ENCODE data around the gene RPS21. TPM values are rescaled to one million over a fixed set of nuclear protein-coding genes. Genes with fewer than 3 reads are reported as not detected.

The RPS21 gene
- total RNA-seq, 1 experiment from 2014 or later, result 1,761 TPM

DNA sequence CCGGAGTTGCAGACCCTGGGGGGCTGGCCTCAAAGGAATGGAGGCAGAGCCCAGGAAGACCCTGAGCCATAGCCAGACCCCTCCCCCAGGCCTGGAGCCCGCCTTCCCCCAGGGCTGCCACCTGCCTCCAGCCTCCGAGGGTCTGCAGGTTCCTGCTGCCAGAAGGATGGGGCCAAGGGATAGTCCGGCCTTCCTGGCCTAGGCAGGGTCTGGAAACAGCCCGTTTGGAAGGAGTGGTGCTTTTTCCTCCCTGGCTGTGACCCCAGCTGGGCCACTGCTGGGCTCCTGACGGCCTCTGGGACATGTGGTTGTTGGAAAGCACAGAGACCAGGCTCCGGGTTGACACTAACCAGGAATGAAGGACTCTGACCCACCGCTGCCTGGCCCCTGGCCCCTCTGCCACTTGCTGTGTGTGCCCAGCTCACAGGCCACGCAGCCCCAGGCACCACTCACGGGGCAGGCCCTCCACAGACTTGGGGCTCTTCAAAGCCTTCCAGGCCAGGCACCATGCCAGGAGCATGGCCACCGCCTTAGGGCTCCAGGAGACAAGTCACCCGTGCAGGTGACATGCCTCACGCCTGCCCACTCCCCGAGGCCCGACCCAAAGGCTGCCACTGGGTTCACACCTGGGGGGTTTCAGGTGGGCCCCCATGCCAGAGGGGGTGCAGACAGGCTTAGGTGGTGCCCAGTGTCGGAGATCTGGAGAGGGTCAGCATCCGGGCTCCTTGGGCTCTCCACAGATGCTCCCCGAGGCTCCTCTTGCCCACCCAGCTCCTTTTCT is 15.9 kb upstream of the RPS21 start:
- Histone ChIP-seq H3K27me3 (ENCODE audit: control insufficient read depth, insufficient read depth, low read length) (no peaks in the 10 kb centered on the region), H3K9me3 (ENCODE audit: control insufficient read depth, insufficient read depth, low read depth, low read length) (no peaks in the 10 kb centered on the region), H3K36me3 (ENCODE audit: control insufficient read depth, insufficient read depth, low read length) (no peaks in the 10 kb centered on the region; the same call in 1 of the 2 replicates), H3K4me3 (ENCODE audit: low read depth in 2 of 2, low read length in 2 of 2) (no peak overlapping the region), H3K27ac (ENCODE audit: low read length) (peak overlapping the region; percentile 94), H3K4me1 (ENCODE audit: control insufficient read depth, insufficient read depth, low read length) (peaks cover 70% of the 10 kb centered on the region)
- DNase-seq (ENCODE audit: low read depth, low spot score), result no peak
- in situ Hi-C loops (cut with HindIII; ENCODE audit: low pct_unique_long_range_greater_than_20kb, low sequenced_read_pairs), result no loop called here
- intact Hi-C loops (cut with micrococcal nuclease; ENCODE audit: unreplicated experiment), result no loop called here
- TF ChIP-seq POLR2AphosphoS5 (IDR thresholded peaks at IDR 0.05; ENCODE audit: low read depth, low read length) (no peak), TCF7L2 (IDR thresholded peaks at IDR 0.05; ENCODE audit: low read depth, low read length) (peak; percentile 61)
- ChIA-PET POLR2A (interaction anchor here (0.6 kb wide), 1 partner anchor 425 kb away, joined by 3 read pairs; the partner anchor contains the start of gene MRGBP), CTCF (interaction anchor here (0.9 to 1.2 kb wide), 2 partner anchors 11 to 69 kb away, joined by 3 to 4 read pairs; no protein-coding TSS in a partner anchor)
- no peak for ATAC-seq
- BruUV-seq (replicated peaks), result no TSS peak

DNA sequence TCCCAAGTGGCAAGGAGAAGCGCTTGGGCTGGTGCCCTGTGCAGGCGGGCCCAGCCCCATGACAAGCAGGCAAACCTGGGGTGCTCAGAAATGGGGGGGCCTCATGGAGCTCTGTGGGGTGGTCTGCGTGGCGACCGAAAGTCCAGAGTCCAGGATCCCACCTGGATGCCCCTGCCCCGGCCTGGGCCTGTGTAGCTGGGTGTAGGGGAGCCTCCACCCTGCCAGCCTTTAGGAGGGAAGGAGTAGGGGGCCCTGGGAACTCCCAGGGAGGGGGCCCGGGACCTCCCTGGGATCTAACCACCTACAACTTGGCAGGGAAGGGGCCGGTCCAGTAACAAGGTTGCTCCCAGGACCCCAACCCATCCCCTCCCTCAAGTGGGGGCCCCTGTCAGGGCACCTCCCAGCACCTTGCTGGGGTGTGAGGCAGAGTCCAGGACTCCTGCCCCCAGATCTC is 15.3 kb upstream of the RPS21 start:
- no peak for DNase-seq (ENCODE audit: low read depth, low spot score)
- peak overlapping the region; percentile 94 for H3K27ac ChIP-seq (ENCODE audit: low read length)
- ChIA-PET POLR2A (interaction anchor here (0.6 kb wide), 2 partner anchors 72 to 424 kb away, joined by 3 to 12 read pairs; partner anchors contain the start of gene MRGBP), CTCF (interaction anchor here (0.6 to 1.2 kb wide), 2 partner anchors 11 to 24 kb away, joined by 3 to 4 read pairs; no protein-coding TSS in a partner anchor)
- no peaks in the 10 kb centered on the region for H3K9me3 ChIP-seq (ENCODE audit: control insufficient read depth, insufficient read depth, low read depth, low read length)
- intact Hi-C loops (cut with micrococcal nuclease; ENCODE audit: unreplicated experiment) (no loop called here), in situ Hi-C loops (cut with HindIII; ENCODE audit: low pct_unique_long_range_greater_than_20kb, low sequenced_read_pairs) (no loop called here)
- TF ChIP-seq SIN3A (IDR thresholded peaks at IDR 0.05; ENCODE audit: borderline replicate concordance, insufficient read depth, low read depth, low read length), result no peak
- TF ChIP-seq, protein P1, sequence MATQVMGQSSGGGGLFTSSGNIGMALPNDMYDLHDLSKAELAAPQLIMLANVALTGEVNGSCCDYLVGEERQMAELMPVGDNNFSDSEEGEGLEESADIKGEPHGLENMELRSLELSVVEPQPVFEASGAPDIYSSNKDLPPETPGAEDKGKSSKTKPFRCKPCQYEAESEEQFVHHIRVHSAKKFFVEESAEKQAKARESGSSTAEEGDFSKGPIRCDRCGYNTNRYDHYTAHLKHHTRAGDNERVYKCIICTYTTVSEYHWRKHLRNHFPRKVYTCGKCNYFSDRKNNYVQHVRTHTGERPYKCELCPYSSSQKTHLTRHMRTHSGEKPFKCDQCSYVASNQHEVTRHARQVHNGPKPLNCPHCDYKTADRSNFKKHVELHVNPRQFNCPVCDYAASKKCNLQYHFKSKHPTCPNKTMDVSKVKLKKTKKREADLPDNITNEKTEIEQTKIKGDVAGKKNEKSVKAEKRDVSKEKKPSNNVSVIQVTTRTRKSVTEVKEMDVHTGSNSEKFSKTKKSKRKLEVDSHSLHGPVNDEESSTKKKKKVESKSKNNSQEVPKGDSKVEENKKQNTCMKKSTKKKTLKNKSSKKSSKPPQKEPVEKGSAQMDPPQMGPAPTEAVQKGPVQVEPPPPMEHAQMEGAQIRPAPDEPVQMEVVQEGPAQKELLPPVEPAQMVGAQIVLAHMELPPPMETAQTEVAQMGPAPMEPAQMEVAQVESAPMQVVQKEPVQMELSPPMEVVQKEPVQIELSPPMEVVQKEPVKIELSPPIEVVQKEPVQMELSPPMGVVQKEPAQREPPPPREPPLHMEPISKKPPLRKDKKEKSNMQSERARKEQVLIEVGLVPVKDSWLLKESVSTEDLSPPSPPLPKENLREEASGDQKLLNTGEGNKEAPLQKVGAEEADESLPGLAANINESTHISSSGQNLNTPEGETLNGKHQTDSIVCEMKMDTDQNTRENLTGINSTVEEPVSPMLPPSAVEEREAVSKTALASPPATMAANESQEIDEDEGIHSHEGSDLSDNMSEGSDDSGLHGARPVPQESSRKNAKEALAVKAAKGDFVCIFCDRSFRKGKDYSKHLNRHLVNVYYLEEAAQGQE (IDR thresholded peaks at IDR 0.05; ENCODE audit: insufficient read depth in 1 of 2, low read depth in 2 of 2, low read length in 1 of 2), result no peak
- H3K4me1 ChIP-seq (ENCODE audit: control insufficient read depth, insufficient read depth, low read length), result peaks cover 76% of the 10 kb centered on the region
- no peak for ATAC-seq
- no peaks in the 10 kb centered on the region for H3K27me3 ChIP-seq (ENCODE audit: control insufficient read depth, insufficient read depth, low read length)
- BruUV-seq (replicated peaks), result no TSS peak
- H3K4me3 ChIP-seq (ENCODE audit: low read depth in 2 of 2, low read length in 2 of 2), result no peak overlapping the region
- no peaks in the 10 kb centered on the region; the same call in 1 of the 2 replicates for H3K36me3 ChIP-seq (ENCODE audit: control insufficient read depth, insufficient read depth, low read length)

GRCh38 chr20:62372042-62372993 is 14.6 kb upstream of the RPS21 start:
- BruUV-seq (replicated peaks), result no TSS peak
- Histone ChIP-seq H3K27ac (ENCODE audit: low read length) (peak overlapping the region; percentile 58; the same call in 1 of the 2 replicates), H3K27me3 (ENCODE audit: control insufficient read depth, insufficient read depth, low read length) (no peaks in the 10 kb centered on the region), H3K4me3 (ENCODE audit: low read depth in 2 of 2, low read length in 2 of 2) (no peak overlapping the region), H3K9me3 (ENCODE audit: control insufficient read depth, insufficient read depth, low read depth, low read length) (no peaks in the 10 kb centered on the region), H3K36me3 (ENCODE audit: control insufficient read depth, insufficient read depth, low read length) (no peaks in the 10 kb centered on the region), H3K4me1 (ENCODE audit: control insufficient read depth, insufficient read depth, low read length) (peaks cover 84% of the 10 kb centered on the region)
- in situ Hi-C loops (cut with HindIII; ENCODE audit: low pct_unique_long_range_greater_than_20kb, low sequenced_read_pairs), result no loop called here
- intact Hi-C loops (cut with micrococcal nuclease; ENCODE audit: unreplicated experiment), result no loop called here
- POLR2A ChIA-PET, result interaction anchor here (0.6 to 0.9 kb wide), 2 partner anchors 73 to 409 kb away, joined by 3 to 12 read pairs; no protein-coding TSS in a partner anchor
- CTCF ChIA-PET, result interaction anchor here (0.6 to 1.2 kb wide), 2 partner anchors 10 to 23 kb away, joined by 3 to 4 read pairs; no protein-coding TSS in a partner anchor
- DNase-seq (ENCODE audit: low read depth, low spot score), result no peak
- no peak for ATAC-seq
- TF ChIP-seq TCF7L2 (IDR thresholded peaks at IDR 0.05; ENCODE audit: low read depth, low read length) (no peak), SIN3A (IDR thresholded peaks at IDR 0.05; ENCODE audit: borderline replicate concordance, insufficient read depth, low read depth, low read length) (no peak), POLR2AphosphoS5 (IDR thresholded peaks at IDR 0.05; ENCODE audit: low read depth, low read length) (no peak), CTCF (IDR thresholded peaks at IDR 0.05) (no peak)
- TF ChIP-seq, protein P1 (IDR thresholded peaks at IDR 0.05; ENCODE audit: insufficient read depth in 1 of 2, low read depth in 2 of 2, low read length in 1 of 2), result no peak
